Endothelial cell of umbilical vein (primary cell): ENCODE data around the gene ACVR2A. TPM values are rescaled to one million over a fixed set of nuclear protein-coding genes. Genes with fewer than 3 reads are reported as not detected.

Experiments
- BruUV-seq: library from RNA; stranded (reverse); fragments of 400-500 nt; replicated peaks from 2 replicates; lab custom pipeline; 2021; lab: Mats Ljungman, UMichigan
- CTCF ChIA-PET: fragments of 300-600, 350-600 bp; sonication (Branson Sonifier 250); formaldehyde crosslinking; loops from one replicate; lab custom pipeline; 2021; ENCODE audit warnings: antibody characterized with exemption, inconsistent platforms; lab: Charles Lee
- POLR2A ChIA-PET: fragments of 300-600, 350-600 bp; sonication (Branson Sonifier 250); formaldehyde crosslinking; loops from one replicate; lab custom pipeline; 2021; ENCODE audit warnings: antibody characterized with exemption, inconsistent platforms; lab: Charles Lee
- DNase-seq: peaks from one replicate; pipeline ENCODE4 v3.0.0-alpha.2; 2011; ENCODE audit warnings: low read depth, low spot score
- FAIRE-seq: peaks from 2 replicates; lab custom pipeline; 2011; peaks lifted over from hg19 to GRCh38; lab: Jason Lieb, UNC
- H2AFZ ChIP-seq: 2 replicates; pipeline ENCODE4 v1.6.0; 2012; ENCODE audit warnings: low read depth, low read length, control low read depth, inconsistent platforms
- H3K27ac ChIP-seq: 2 replicates; pipeline ENCODE4 v1.5.1; 2011; ENCODE audit warnings: low read depth, mild to moderate bottlenecking, control low read depth, low read length, moderate library complexity; ENCODE audit not compliant: insufficient read depth
- H3K27me3 ChIP-seq, 2 experiments: 2 replicates each; pipeline versions ENCODE4 v1.6.0 to v1.6.1; 2011; ENCODE audit warnings: low read length in 2 of 2, mixed read lengths in 1 of 2; ENCODE audit not compliant: control insufficient read depth in 2 of 2, insufficient read depth in 2 of 2
- H3K36me3 ChIP-seq, 2 experiments: 2 replicates in 1 of 2; 3 replicates in 1 of 2; pipeline ENCODE4 v1.5.1; 2011; ENCODE audit warnings: low read length in 2 of 2, mild to moderate bottlenecking in 1 of 2, moderate library complexity in 1 of 2; ENCODE audit not compliant: control insufficient read depth in 2 of 2, insufficient read depth in 2 of 2; ENCODE audit errors: extremely low read depth in 1 of 2
- H3K4me1 ChIP-seq: 3 replicates; pipeline ENCODE4 v1.5.1; 2011; ENCODE audit warnings: mild to moderate bottlenecking, low read length; ENCODE audit not compliant: control insufficient read depth, insufficient read depth; ENCODE audit errors: extremely low read depth
- H3K4me2 ChIP-seq: 2 replicates; pipeline ENCODE4 v1.6.1; 2011; ENCODE audit warnings: low read length, control low read depth, mixed read lengths; ENCODE audit not compliant: insufficient read depth
- H3K4me3 ChIP-seq, 3 experiments: fragments of 200-600 bp in 1 of 3; sonication (generic), shearing (Covaris generic) in 1 of 3; replicated peaks in 1 of 3; 2 replicates each; pipeline ENCODE4 v1.5.1; 2011 to 2016; ENCODE audit warnings: control low read depth in 3 of 3, low read length in 3 of 3, mild to moderate bottlenecking in 2 of 3, inconsistent platforms in 1 of 3, low read depth in 1 of 3, moderate library complexity in 1 of 3; ENCODE audit not compliant: insufficient read depth in 1 of 3
- H3K79me2 ChIP-seq: 2 replicates; pipeline ENCODE4 v1.6.0; 2012; ENCODE audit warnings: low read length, inconsistent platforms; ENCODE audit not compliant: control insufficient read depth, insufficient read depth
- H3K9ac ChIP-seq: replicated peaks from 2 replicates; pipeline ENCODE3; 2011; ENCODE audit warnings: low read length, control low read depth; ENCODE audit not compliant: insufficient read depth; ENCODE audit errors: extremely low read depth
- H3K9me1 ChIP-seq: replicated peaks from 3 replicates; pipeline ENCODE4 v1.6.0; 2011; ENCODE audit warnings: mild to moderate bottlenecking, low read length; ENCODE audit not compliant: control insufficient read depth, insufficient read depth; ENCODE audit errors: extremely low read depth
- H3K9me3 ChIP-seq: replicated peaks from 2 replicates; pipeline ENCODE4 v1.5.1; 2012; ENCODE audit warnings: low read length, inconsistent platforms; ENCODE audit not compliant: control insufficient read depth, insufficient read depth
- H4K20me1 ChIP-seq: replicated peaks from 2 replicates; pipeline ENCODE3; 2011; ENCODE audit warnings: mild to moderate bottlenecking, low read length; ENCODE audit not compliant: control insufficient read depth, insufficient read depth; ENCODE audit errors: extremely low read depth
- EZH2 ChIP-seq: IDR thresholded peaks from 2 replicates; pipeline ENCODE4 v1.6.1; 2012; ENCODE audit warnings: borderline replicate concordance, low read depth, mild to moderate bottlenecking, moderate library complexity, low read length, inconsistent platforms; ENCODE audit not compliant: severe bottlenecking
- FOS ChIP-seq: IDR thresholded peaks from 2 replicates; pipeline ENCODE4 v1.6.1; 2011; ENCODE audit warnings: mild to moderate bottlenecking, low read length, moderate library complexity, borderline replicate concordance; ENCODE audit not compliant: insufficient read depth
- GATA2 ChIP-seq: IDR thresholded peaks from 2 replicates; pipeline ENCODE4 v1.7.0; 2011; ENCODE audit warnings: low read depth, mild to moderate bottlenecking, moderate library complexity, mixed read lengths, low read length; ENCODE audit not compliant: insufficient read length, insufficient read depth
- JUN ChIP-seq: IDR thresholded peaks from 2 replicates; pipeline ENCODE4 v1.6.1; 2011; ENCODE audit warnings: borderline replicate concordance, low read depth; ENCODE audit not compliant: insufficient read length, insufficient read depth
- MYC ChIP-seq: IDR thresholded peaks from one replicate; pipeline ENCODE4 v1.6.1; 2011; ENCODE audit warnings: mild to moderate bottlenecking, low read depth, low read length
- POLR2A ChIP-seq: IDR thresholded peaks from 2 replicates; pipeline ENCODE4 v1.6.1; 2012; ENCODE audit warnings: low read depth, mild to moderate bottlenecking, control low read depth, low read length
- POLR2AphosphoS5 ChIP-seq: IDR thresholded peaks from 2 replicates; pipeline ENCODE4 v1.6.1; 2012; ENCODE audit warnings: low read depth, mild to moderate bottlenecking, control low read depth, low read length, moderate library complexity; ENCODE audit not compliant: insufficient read depth
- dilution Hi-C: fragments of 300-500 bp; cut with MboI; formaldehyde crosslinking; loops from one replicate; pipeline ENCODE4 v1.15.0; 2019; ENCODE audit warnings: low sequenced_read_pairs; ENCODE audit not compliant: extremely low pct_ligation_motif_present
- intact Hi-C: fragments of 100-400 bp; cut with micrococcal nuclease; formaldehyde crosslinking; loops from one replicate; pipeline ENCODE4 v1.10.0; 2022
- polyA plus RNA-seq, 4 experiments: library from polyadenylated mRNA; depleted of rRNA in 3 of 4; stranded (reverse) in 3 of 4; unstranded in 1 of 4; fragments of >200 nt; gene quantifications; 2 replicates each; pipeline versions ENCODE4 v1.2.1 to v1.2.3, GENCODE V29; 2011 to 2012; ENCODE audit warnings: missing spikeins in 1 of 4
- total RNA-seq: library from RNA; stranded (reverse); gene quantifications from 2 replicates; pipeline ENCODE4 v1.2.3, GENCODE V29; 2021
- TF ChIP-seq, protein P1 (sequence below): IDR thresholded peaks from 2 replicates; pipeline ENCODE4 v1.6.1; 2011; ENCODE audit not compliant: insufficient read depth, insufficient read length
- TF ChIP-seq, protein P2 (sequence below), 2 donors: IDR thresholded peaks; 1 replicate in 1 of 2; 2 replicates in 1 of 2; pipeline ENCODE4 v1.5.1; 2011; ENCODE audit warnings: low read length in 2 of 2, mild to moderate bottlenecking in 2 of 2, moderate library complexity in 2 of 2, control low read depth in 1 of 2, inconsistent platforms in 1 of 2, low read depth in 1 of 2; ENCODE audit not compliant: insufficient read depth in 1 of 2; ENCODE audit errors: extremely low read depth in 1 of 2

The ACVR2A gene
- total and polyA plus RNA-seq, 2 donors (not counting 3 experiments of a cell fraction or from before 2014, with no cell fraction given): 1.7 to 7.9 TPM

DNA sequence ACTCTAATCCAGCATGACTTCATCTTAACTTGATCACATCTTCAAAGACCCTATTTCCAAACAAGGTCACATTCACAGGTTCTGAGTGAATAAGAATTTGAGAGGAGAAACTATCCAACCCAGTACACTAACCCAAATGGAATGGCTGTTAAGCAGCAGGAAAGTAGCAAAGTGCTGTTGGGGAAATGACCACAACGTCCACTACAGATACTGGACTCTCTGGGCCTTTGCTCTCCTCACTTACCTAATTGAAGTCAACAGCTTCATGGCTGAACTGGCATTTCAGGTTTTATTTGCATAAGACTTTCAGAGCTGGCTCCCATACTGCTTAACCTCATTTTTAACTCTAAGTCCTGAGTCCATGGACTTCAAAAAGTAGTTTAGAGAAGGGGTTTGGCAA lies 38.0 kb upstream of the ACVR2A start:
- no peak overlapping the region for H3K27ac ChIP-seq
- H2AFZ ChIP-seq: no peak overlapping the region
- ChIA-PET CTCF (no interaction called here), POLR2A (no interaction called here)
- no peaks in the 10 kb centered on the region for H3K9me1 ChIP-seq
- H4K20me1 ChIP-seq: no peaks in the 10 kb centered on the region
- intact Hi-C loops: no loop called here
- no peaks in the 10 kb centered on the region for H3K9me3 ChIP-seq
- H3K36me3 ChIP-seq: no peaks in the 10 kb centered on the region
- no peak overlapping the region for H3K4me2 ChIP-seq
- dilution Hi-C loops: no loop called here
- no peak for DNase-seq
- H3K79me2 ChIP-seq: no peaks in the 10 kb centered on the region
- H3K9ac ChIP-seq: no peak overlapping the region
- H3K4me1 ChIP-seq: no peaks in the 10 kb centered on the region
- H3K4me3 ChIP-seq: no peak overlapping the region
- no peak for TF ChIP-seq EZH2
- no peak for FAIRE-seq
- no TSS peak for BruUV-seq
- peaks cover 0 to 4% of the 10 kb centered on the region in 2 experiments for H3K27me3 ChIP-seq

DNA sequence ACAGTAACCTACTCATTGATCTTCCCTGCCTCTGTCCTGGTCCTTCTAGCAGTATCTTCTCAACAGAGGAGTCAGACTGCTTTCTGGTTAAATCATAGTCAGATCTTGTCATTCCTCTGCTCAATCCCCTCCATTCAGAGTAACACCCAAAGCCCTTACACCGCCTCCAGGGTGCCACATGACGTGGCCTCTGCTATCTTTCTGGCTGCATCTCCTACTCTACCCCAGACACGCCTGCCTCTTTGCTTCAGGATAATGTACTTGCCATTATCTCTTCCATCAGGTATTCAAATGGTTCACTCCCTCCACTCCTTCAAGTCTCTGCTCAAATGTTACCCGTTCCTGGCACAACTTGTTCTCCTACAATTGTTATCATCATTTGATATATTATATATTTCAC lies 36.3 kb upstream of the ACVR2A start:
- no peaks in the 10 kb centered on the region for H3K27me3 ChIP-seq
- H3K9me1 ChIP-seq: no peaks in the 10 kb centered on the region
- H4K20me1 ChIP-seq: no peaks in the 10 kb centered on the region
- intact Hi-C loops: no loop called here
- DNase-seq (no peak), FAIRE-seq (no peak)
- ChIA-PET POLR2A (no interaction called here), CTCF (no interaction called here)
- H3K4me1 ChIP-seq: no peaks in the 10 kb centered on the region
- H2AFZ ChIP-seq: no peak overlapping the region
- dilution Hi-C loops: no loop called here
- no peaks in the 10 kb centered on the region for H3K79me2 ChIP-seq
- H3K9me3 ChIP-seq: no peaks in the 10 kb centered on the region
- no peak overlapping the region for H3K27ac ChIP-seq
- no peak overlapping the region for H3K4me3 ChIP-seq
- no TSS peak for BruUV-seq
- no peak for TF ChIP-seq GATA2
- TF ChIP-seq JUN: no peak
- TF ChIP-seq, protein P1, sequence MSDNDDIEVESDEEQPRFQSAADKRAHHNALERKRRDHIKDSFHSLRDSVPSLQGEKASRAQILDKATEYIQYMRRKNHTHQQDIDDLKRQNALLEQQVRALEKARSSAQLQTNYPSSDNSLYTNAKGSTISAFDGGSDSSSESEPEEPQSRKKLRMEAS: no peak
- no peak for TF ChIP-seq EZH2
- TF ChIP-seq, protein P2, sequence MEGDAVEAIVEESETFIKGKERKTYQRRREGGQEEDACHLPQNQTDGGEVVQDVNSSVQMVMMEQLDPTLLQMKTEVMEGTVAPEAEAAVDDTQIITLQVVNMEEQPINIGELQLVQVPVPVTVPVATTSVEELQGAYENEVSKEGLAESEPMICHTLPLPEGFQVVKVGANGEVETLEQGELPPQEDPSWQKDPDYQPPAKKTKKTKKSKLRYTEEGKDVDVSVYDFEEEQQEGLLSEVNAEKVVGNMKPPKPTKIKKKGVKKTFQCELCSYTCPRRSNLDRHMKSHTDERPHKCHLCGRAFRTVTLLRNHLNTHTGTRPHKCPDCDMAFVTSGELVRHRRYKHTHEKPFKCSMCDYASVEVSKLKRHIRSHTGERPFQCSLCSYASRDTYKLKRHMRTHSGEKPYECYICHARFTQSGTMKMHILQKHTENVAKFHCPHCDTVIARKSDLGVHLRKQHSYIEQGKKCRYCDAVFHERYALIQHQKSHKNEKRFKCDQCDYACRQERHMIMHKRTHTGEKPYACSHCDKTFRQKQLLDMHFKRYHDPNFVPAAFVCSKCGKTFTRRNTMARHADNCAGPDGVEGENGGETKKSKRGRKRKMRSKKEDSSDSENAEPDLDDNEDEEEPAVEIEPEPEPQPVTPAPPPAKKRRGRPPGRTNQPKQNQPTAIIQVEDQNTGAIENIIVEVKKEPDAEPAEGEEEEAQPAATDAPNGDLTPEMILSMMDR (IDR thresholded peaks at IDR 0.05; ENCODE audit: extremely low read depth in 1 of 2, insufficient read depth in 1 of 2, low read depth in 1 of 2, low read length in 2 of 2): no peak
- no peak for TF ChIP-seq MYC
- no peak for TF ChIP-seq POLR2AphosphoS5
- TF ChIP-seq FOS: no peak
- TF ChIP-seq POLR2A: no peak
- no peaks in the 10 kb centered on the region for H3K36me3 ChIP-seq
- no peak overlapping the region for H3K9ac ChIP-seq
- no peak overlapping the region for H3K4me2 ChIP-seq
